Neuron (in vitro differentiated cells): Measurements from ENCODE around the gene PIBF1.
"Not testable (repeated sequence)": the region's sequence is repeated elsewhere in the genome, so short reads cannot be mapped to it uniquely, and the experiment has no call there.

Experiments
- H2AFZ ChIP-seq: one replicate; pipeline ENCODE4 v1.6.1; 2013; ENCODE audit warnings: low read depth, mild to moderate bottlenecking, inconsistent platforms, low read length, moderate library complexity
- H3K27me3 ChIP-seq: one replicate; pipeline ENCODE4 v1.6.1; 2013; ENCODE audit warnings: low read length; ENCODE audit not compliant: insufficient read depth
- H3K36me3 ChIP-seq: one replicate; pipeline ENCODE4 v1.6.1; 2013; ENCODE audit warnings: low read length; ENCODE audit not compliant: insufficient read depth
- H3K4me1 ChIP-seq: one replicate; pipeline ENCODE4 v1.6.1; 2013; ENCODE audit warnings: low read length; ENCODE audit not compliant: insufficient read depth
- H3K4me3 ChIP-seq: 2 replicates; pipeline ENCODE4 v1.5.1; 2013; ENCODE audit warnings: mild to moderate bottlenecking, low read length, moderate library complexity
- H3K9me3 ChIP-seq: one replicate; pipeline ENCODE4 v1.6.1; 2013; ENCODE audit warnings: low read length

Gene PIBF1

DNA sequence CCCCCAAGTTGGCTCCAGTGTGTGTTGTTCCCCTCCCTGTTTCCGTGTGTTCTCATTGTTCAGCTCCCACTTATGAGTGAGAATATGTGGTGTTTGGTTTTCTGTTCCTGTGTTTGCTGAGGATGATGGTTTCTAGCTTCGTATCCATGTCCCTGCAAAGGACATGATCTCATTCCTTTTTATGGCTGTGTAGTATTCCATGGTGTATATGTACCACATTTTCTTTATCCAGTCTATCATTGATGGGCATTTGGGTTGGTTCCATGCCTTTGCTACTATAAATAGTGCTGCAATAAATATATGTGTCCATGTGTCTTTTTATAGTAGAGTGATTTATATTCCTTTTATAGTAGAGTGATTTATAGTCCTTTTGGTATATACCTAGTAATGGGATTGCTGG is 63.2 kb downstream of the PIBF1 start:
- H3K9me3 ChIP-seq, H3K4me1 ChIP-seq, H3K27me3 ChIP-seq, H2AFZ ChIP-seq, H3K4me3 ChIP-seq: not testable (repeated sequence)
- peaks cover 21% of the 10 kb centered on the region for H3K36me3 ChIP-seq

- no peaks in the 10 kb centered on the region for H3K4me1 ChIP-seq
- no peak overlapping the region for H2AFZ ChIP-seq
- H3K36me3 ChIP-seq, result peaks cover 33% of the 10 kb centered on the region
Observed at GRCh38 chr13:72849571-72849970, 67.6 kb downstream of the PIBF1 start.

DNA sequence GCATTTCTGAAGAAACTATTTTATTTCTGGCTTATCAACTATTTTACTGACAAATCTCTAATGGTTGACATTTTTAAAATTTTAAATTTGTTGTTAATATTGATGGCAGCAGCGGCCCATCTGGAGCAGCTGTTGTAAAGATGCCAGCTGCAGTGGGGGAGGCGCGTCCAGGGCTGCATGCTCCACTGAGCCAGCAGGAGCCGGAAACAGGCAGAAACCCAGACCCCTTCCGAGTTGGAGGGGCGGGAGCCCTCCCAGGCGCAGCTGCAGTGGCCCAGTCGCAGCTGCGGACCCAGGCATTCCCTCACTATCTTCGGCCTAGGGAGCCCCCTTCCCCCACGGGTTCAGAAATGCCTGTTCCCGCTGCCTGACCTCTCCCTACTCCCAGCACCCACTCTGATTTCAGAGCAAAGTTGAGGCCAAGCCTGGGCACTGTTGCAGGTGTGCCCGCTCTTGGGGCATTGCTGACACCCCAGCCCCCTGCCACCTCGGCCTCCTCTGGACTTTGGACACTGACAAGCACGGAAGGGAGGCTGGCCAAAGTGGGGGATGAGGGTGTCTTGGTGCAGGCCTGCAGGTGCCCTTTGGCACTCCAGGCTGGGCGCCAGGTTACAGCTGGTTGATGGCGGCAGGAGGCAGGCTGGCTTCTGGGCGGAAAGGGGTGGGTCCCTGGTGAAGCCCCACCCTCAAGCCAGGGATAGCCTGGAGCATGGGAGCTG is 69.2 kb downstream of the PIBF1 start:
- Histone ChIP-seq H3K4me3 (no peak overlapping the region), H3K27me3 (no peaks in the 10 kb centered on the region), H3K4me1 (no peaks in the 10 kb centered on the region), H3K9me3 (no peaks in the 10 kb centered on the region), H2AFZ (no peak overlapping the region), H3K36me3 (peaks cover 31% of the 10 kb centered on the region)

More at GRCh38 chr13:72849571-72849970, 67.6 kb downstream of the PIBF1 start:
- H3K27me3 ChIP-seq, result no peaks in the 10 kb centered on the region
- no peak overlapping the region for H3K4me3 ChIP-seq
- H3K9me3 ChIP-seq, result no peaks in the 10 kb centered on the region

DNA sequence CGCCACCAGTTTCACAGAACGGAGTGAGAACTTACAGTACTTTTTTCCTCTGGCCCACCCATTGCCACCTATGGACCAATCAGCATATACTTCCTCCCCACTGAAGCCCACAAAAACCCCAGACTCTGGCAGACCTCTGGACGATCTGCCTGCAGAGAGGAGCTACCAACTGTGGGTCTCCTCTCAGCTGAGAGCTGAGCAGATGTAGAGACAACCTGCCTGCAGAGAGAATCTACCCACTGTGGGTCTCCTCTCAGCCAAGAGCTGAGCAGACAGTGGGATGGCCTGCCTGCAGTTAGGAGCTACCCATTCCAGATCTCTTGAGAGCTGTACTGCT is 69.7 kb downstream of the PIBF1 start:
- peaks cover 31% of the 10 kb centered on the region for H3K36me3 ChIP-seq
- H3K9me3 ChIP-seq, result no peaks in the 10 kb centered on the region
- H2AFZ ChIP-seq, result no peak overlapping the region
- no peak overlapping the region for H3K4me3 ChIP-seq
- H3K27me3 ChIP-seq, result no peaks in the 10 kb centered on the region
- no peaks in the 10 kb centered on the region for H3K4me1 ChIP-seq

GRCh38 chr13:72852207-72852606 is 70.3 kb downstream of the PIBF1 start:
- no peak overlapping the region for H3K4me3 ChIP-seq
- H3K27me3 ChIP-seq, result no peaks in the 10 kb centered on the region
- no peak overlapping the region for H2AFZ ChIP-seq
- H3K9me3 ChIP-seq, result no peaks in the 10 kb centered on the region
- no peaks in the 10 kb centered on the region for H3K4me1 ChIP-seq
- peaks cover 28% of the 10 kb centered on the region for H3K36me3 ChIP-seq

DNA sequence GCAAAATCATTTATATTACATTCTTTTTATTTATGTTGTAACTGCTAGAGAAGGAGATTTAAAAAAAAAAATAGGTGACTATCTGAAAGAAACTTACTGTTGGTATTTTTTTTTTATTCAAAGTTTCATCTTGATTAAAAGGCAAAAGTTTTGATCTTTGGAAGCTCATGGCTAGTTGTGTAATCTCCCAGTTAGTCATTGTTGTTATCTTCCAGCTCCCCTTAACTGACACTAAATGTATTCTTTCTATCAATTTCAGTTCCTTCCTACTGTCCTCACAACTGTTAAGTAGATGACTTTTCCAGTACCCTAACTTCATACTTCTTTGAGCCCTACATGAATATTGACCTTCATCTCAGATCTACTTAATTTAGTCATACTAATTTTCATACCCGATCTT is 71.1 kb downstream of the PIBF1 start:
- no peaks in the 10 kb centered on the region for H3K27me3 ChIP-seq
- H2AFZ ChIP-seq, result no peak overlapping the region
- no peaks in the 10 kb centered on the region for H3K4me1 ChIP-seq
- no peaks in the 10 kb centered on the region for H3K9me3 ChIP-seq
- no peak overlapping the region for H3K4me3 ChIP-seq
- H3K36me3 ChIP-seq, result peaks cover 26% of the 10 kb centered on the region

DNA sequence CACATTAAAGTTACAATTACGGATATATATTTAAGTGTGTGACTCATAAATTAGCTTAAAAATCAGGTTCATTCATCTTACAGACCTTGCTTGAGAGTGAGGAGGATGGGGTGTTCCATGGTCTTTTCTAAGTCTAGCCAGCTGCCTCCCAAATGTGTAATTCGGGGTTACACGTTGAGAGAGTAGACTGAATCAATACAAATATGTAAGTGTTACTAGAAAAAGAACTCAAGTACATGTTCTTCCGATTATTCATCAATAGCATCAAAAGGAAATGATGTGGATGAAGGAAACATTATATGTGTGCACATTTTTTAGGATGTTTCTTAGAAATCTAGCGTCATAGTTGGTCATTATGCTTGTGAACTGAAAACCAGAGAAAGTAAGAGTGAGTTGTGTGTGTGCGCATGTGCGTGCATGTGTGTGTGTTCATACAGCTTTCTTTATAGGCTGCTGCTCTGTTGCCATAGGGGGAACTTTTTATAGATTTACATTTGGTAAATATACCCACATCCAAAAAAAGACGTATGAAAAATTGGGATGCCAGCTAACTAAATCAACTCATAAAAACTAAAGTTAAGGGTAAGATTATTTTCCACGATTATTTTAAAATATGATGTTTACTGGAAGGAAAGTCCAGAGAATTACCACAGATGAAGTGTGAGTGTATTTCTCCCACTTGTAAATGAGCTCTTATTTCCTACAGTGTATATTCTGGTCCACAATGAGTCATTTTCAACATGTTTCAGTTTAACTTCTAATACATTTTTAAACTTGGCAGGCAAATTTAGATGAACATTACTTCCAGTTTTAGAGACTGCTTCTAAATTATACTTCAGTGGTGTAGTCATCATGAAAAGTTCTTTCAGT is 82.4 kb downstream of the PIBF1 start:
- no peak overlapping the region for H2AFZ ChIP-seq
- no peaks in the 10 kb centered on the region for H3K9me3 ChIP-seq
- no peaks in the 10 kb centered on the region for H3K4me1 ChIP-seq
- H3K4me3 ChIP-seq, result no peak overlapping the region
- H3K27me3 ChIP-seq, result no peaks in the 10 kb centered on the region
- peaks cover 4% of the 10 kb centered on the region for H3K36me3 ChIP-seq

DNA sequence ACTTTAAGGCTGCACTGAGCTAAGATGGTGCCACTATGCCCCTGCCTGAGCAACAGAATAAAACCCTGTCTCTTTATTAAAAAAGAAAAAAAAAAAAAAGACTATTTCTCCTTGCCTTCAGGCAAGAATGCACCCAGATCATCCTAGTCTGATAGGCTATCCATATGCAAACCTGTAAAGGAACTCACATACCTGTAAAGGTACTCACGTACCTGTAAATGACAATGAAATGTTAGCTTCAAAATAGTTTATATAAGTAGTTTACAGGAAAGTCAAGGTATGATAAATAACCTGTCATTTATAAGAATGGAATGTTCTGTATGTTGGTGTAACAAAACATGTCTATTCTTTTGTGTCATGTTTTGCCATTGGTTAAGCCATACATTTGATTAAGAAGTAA is 86.3 kb downstream of the PIBF1 start:
- Histone ChIP-seq H3K4me1 (no peaks in the 10 kb centered on the region), H3K27me3 (no peaks in the 10 kb centered on the region), H2AFZ (no peak overlapping the region), H3K4me3 (no peak overlapping the region), H3K36me3 (peaks cover 4% of the 10 kb centered on the region), H3K9me3 (no peaks in the 10 kb centered on the region)

DNA sequence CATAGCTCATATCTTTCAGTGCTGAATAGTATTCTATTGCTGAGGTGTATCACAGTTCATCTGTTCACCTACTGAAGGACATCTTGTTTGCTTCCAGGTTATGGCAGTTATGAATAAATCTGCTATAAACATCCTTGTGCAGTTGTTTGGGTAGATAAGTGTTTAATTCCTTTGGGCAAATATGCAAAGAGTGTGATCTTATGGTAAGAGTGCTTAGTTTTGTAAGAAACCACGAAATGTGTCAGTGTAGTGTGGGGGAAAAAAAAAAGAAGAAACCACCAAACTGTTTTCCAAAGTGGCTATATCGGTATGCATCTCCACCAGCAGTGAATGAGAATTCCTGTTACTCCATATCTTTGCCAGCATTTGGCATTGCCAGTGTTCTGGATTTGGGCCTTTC is 93.3 kb downstream of the PIBF1 start:
- Histone ChIP-seq H3K27me3 (no peaks in the 10 kb centered on the region), H3K4me1 (no peaks in the 10 kb centered on the region), H3K36me3 (no peaks in the 10 kb centered on the region), H3K4me3 (no peak overlapping the region), H2AFZ (no peak overlapping the region), H3K9me3 (no peaks in the 10 kb centered on the region)

GRCh38 chr13:72884101-72884500 is 102.2 kb downstream of the PIBF1 start:
- peaks cover 6% of the 10 kb centered on the region for H3K36me3 ChIP-seq
- H3K4me3 ChIP-seq, result no peak overlapping the region
- H2AFZ ChIP-seq, result no peak overlapping the region

DNA sequence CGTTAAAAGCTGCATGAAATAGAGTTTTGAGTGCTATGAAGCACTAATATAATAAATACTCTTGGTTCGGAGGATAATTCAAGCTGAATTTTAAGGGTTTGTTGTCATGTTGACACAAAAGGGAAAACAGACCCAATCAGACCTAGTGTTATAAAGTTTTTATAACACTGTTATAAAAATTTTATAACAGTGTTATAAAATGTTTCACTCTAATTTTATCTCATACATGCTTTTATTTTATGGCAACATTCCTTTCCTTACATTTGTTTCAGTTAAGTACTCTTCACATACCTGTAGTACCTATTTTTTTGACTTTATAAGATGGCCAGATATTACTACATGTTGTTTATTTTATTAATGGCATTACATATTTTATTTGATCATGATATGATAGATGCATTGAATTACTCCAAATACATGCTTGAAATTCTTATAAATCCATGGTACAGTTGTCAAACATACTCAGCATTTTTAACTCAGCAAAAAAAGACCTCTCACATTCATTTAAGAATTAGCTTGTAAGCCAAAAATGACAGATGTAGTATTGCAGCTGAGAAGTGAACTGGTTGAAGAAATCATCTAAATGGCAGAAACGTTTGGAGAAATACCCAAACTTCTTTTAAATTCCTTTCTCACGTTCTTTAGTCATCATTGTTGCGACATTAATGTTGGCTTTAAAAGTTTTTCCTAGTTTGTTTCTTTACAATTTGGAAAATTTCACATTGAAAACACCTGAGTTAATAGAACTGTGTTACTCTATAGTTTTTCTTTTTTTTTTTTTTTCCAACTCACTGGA is 104.5 kb downstream of the PIBF1 start:
- Histone ChIP-seq H3K4me1 (no peaks in the 10 kb centered on the region), H3K36me3 (peaks cover 6% of the 10 kb centered on the region), H3K4me3 (no peak overlapping the region), H3K9me3 (no peaks in the 10 kb centered on the region), H3K27me3 (no peaks in the 10 kb centered on the region), H2AFZ (no peak overlapping the region)

More at GRCh38 chr13:72884101-72884500, 102.2 kb downstream of the PIBF1 start:
- Histone ChIP-seq H3K27me3 (no peaks in the 10 kb centered on the region), H3K9me3 (no peaks in the 10 kb centered on the region), H3K4me1 (no peaks in the 10 kb centered on the region)

DNA sequence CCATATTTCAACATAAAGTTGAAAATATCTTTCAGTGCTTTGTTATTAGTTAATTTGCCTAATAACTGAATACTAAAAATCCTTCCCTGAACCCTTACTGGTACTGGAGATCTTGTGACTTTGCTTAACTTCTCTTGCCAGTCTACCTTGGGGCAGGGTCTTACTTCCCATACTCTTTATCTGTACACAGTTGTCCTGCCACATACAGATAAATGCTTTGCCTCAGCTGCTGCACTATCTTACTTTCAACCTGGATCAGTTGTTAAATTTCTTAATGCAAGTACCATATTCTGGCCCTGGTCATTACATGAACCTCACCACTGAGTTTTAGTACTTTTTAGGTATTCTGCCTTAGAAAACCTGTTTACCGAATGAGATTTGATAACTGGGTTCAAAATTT is 107.6 kb downstream of the PIBF1 start:
- peaks cover 6% of the 10 kb centered on the region for H3K36me3 ChIP-seq
- H3K4me1 ChIP-seq, result no peaks in the 10 kb centered on the region
- no peaks in the 10 kb centered on the region for H3K9me3 ChIP-seq
- no peak overlapping the region for H3K4me3 ChIP-seq
- H2AFZ ChIP-seq, result no peak overlapping the region
- no peaks in the 10 kb centered on the region for H3K27me3 ChIP-seq

DNA sequence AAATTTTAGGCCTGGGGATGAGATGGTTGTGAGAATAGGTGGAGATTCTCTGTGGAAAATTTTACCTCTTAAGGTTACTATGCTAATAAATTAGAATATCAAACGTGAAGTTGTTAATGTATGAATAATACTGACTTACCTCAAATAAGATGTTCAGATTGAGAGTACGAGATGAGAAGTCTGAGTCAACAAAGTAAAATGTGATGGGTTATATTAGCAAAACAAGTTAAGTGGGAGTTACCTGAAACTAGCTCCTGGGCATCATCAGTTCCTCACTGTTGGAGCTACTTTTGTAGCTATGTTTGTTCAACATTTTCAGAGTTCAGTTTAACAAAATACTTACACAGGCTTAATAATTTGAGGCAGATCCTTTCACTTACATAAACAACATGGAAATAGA is 108.6 kb downstream of the PIBF1 start:
- H3K4me3 ChIP-seq, result no peak overlapping the region
- no peak overlapping the region for H2AFZ ChIP-seq
- H3K9me3 ChIP-seq, result peaks cover 3% of the 10 kb centered on the region
- H3K4me1 ChIP-seq, result no peaks in the 10 kb centered on the region
- H3K36me3 ChIP-seq, result peaks cover 9% of the 10 kb centered on the region
- no peaks in the 10 kb centered on the region for H3K27me3 ChIP-seq
